Posterior cingulate gyrus (tissue), 11 donors: ENCODE data around the gene CNTNAP2.

Experiments
- DNase-seq, 10 donors: peaks; one replicate each; pipeline versions ENCODE4 v3.0.0 to v3.0.0-alpha.2; 2020 to 2021; ENCODE audit warnings: mixed read lengths in 3 of 10
- intact Hi-C: fragments of 100-400 bp; cut with DNase I; formaldehyde crosslinking; loops from one replicate; pipeline ENCODE4 v1.15.1; 2023

The CNTNAP2 gene

DNA sequence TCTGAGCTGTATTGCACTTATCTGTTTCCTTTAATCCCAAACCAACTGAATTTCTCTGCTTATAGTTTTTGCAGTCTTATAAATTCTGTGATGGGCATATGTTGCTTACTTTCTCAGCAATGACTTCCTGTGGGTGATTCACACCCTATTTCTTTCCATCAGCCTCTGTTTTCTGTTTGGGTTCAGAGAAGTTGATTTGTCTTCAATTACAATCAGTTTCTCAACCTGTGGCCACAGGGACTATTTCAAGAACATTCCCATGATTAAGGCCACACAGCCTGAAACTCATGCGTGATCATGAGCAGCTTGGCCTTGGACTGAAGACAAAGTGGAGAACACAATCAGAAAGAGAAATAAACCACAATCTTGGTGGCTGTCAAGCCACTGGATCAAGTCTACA, 1299.4 kb downstream of the CNTNAP2 start:
- intact Hi-C loops: no loop called here
- DNase-seq: no peak

DNA sequence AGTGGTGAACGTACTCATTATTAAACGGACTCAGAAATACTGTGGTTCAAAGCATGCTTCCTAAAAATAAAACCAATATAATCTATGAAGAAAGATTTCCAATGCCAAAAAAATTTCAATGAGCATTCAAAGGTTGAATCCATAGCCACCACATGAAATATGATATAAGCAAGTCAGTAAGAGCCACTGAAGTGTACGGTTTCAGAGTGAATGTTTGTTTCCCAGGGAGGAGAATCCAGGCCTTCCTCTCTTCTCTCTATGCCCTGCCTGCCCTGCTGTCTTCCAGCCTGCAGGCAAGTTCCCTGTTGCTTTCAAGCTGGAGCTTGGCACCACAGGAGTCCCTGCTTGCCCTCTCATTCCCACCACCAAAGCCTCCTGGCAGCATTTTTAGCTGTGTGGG, 1302.4 kb downstream of the CNTNAP2 start:
- DNase-seq: no peak
- intact Hi-C loops: no loop called here

DNA sequence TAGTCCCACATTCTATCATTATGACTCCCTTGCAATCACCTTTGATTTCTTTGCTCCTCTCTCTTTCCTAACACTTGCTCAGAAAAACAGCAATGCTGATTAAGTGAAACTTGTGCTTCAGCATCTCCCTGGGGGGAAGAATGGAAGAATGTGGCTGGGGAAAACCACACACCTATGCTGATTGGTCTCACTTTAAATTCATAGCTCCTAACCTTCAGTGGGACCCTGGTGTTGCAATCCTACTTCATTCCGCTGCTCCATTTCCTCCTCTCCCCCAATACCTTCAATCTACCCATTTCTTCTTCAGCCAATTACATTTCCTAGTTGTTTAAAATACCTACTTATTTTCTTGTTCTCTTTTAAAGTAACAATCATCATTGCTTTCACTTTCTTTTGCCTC, 1307.3 kb downstream of the CNTNAP2 start:
- DNase-seq: no peak
- intact Hi-C loops: no loop called here

DNA sequence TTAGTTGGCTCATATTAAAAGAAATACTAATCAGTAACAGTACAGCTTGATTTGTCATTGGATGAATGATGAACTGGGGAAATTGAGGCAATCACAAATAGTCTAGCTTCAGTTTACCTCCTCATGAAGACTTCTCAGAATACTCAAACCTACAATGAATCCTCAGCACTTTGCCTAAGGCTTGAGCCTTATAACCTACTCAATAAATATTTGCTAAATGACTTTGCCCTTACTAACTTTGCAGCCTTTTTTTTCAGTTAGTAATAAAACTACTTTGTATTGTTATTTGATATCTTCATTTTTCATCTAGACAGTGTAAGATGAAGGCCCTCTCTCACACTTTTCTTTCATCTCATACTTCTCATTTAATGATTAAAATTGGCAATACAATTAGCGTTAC, 1311.5 kb downstream of the CNTNAP2 start:
- intact Hi-C loops: no loop called here
- DNase-seq: no peak

DNA sequence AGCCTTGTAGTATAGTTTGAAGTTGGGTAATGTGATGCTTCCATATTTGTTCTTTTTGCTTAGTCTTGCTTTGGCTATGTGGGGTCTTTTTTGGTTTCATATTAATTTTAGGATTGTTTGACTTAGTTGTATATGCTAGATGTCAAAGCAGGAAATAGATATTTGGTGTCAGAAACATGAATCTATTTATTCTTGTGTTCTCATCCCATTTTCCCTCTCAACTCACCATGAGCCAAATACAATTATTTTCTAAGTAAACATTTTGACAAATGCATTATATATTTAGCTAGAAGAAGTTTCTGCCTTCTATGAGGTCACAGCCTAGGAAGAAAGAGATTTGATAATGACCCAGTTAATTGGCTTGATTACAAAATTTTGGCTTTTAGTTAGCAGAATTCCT, 1313.4 kb downstream of the CNTNAP2 start:
- DNase-seq: no peak
- intact Hi-C loops: loop anchor here (5.0 kb wide), 1 partner anchor 357 kb away; no protein-coding TSS in a partner anchor

- DNase-seq: peak in 6 of 10 donors; percentile 9 to 83 (median 27)
- intact Hi-C loops: loop anchor here (1.0 to 5.0 kb wide), 2 partner anchors 355 to 652 kb away; no protein-coding TSS in a partner anchor
These were observed 1315.5 kb downstream of the CNTNAP2 start for GRCh38 chr7:147432079-147432478.

- no peak for DNase-seq
- intact Hi-C loops: loop anchor here (1.0 to 5.0 kb wide), 2 partner anchors 355 to 652 kb away; no protein-coding TSS in a partner anchor
These were observed 1316.0 kb downstream of the CNTNAP2 start for GRCh38 chr7:147432576-147432975.

DNA sequence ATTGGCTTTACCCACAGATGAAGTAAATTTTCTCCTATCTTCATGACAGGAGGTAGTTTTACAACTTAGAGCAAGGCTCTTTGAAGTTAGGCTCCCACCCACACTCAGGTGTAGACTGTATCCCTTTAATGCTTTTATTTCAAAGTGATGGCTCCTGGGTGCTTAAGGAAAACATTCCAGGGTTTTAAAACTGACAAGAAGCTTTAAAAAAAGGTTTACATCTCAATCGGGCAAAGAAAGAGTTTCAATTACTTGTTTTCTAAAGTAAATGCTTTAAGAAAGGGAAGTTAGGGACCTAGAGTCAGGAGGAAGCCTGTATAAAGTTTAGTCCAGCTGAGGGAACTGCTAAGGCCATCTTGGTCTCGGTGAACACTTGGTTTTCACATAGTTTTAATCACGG, 1320.1 kb downstream of the CNTNAP2 start:
- no peak for DNase-seq
- intact Hi-C loops: no loop called here

- intact Hi-C loops: no loop called here
- no peak for DNase-seq
These were observed 1321.6 kb downstream of the CNTNAP2 start for GRCh38 chr7:147438216-147438615.

DNA sequence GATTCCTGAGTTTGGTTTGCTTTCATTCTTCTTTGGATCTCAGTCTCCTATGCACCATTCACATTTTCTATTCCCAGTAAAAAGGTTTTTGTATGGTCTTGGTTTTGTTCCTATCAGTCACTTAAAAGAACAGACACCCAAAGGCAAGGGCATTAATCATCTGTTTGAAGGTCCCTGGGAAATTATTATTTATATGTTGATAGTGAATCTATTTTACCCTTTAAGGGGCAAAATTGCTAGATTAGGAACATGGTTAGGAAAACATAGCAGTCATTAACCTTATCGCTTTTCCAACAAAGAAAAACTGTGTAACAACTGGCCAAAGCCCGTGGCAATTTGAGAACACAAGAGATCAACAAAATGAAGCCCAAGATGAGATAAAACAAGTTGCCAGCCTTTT, 1327.3 kb downstream of the CNTNAP2 start:
- intact Hi-C loops: no loop called here
- no peak for DNase-seq

DNA sequence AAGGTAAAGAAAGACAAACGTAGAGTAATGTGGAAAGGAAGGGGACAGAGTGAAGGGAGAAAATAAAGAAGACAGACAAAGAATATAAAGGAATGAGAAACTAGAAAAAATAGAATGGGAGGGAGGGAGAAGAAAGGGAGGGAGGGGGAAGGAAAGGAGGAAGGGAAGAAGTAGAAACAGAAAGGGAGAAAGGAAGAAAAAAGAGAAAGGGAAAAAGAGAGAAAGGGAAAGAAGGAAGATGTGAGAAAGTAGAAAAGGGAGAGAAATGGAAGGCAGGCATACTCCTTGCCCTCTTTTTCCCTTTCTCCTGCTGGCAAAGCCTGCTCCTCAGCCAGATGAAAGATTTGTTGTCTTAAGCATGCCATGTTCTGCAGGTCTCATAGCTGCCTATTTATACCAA, 1336.2 kb downstream of the CNTNAP2 start:
- no peak for DNase-seq
- intact Hi-C loops: no loop called here

DNA sequence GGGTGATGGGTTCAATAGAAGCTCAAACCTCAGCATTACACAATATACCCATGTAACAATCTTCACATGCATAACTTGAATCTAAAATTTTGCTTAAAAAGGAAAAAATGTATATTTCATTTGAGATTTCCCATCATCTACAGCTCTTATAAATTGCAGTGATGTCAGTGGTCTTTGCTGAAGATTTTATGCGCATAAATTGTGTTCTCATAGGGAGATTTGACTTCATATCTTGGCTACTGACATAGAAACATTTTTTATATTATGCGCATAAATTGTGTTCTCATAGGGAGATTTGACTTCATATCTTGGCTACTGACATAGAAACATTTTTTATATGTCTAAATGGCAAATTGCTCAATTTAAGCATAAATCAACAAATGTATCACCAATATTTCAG, 1348.6 kb downstream of the CNTNAP2 start:
- intact Hi-C loops: no loop called here

DNA sequence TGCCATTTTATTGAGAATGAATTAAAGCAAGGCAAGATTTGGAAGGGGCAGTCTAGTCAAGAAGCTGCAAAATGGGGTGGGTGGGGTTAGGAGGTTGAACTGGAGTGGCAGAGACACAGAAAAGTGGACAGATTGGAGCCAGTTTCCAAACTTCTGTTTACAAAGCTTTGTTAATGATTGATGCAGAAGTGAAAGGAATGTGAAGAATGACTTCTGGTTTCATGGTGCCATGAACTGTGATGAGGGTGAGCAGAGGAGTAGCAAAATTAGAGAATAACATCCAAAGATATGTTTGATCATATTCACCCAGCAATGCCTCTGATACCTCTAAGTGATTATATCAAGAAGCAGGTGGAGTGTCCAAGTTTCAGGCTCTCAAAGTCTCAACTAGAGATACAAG, 1356.0 kb downstream of the CNTNAP2 start:
- intact Hi-C loops: no loop called here
- DNase-seq: no peak

More for the DNA sequence above, 1348.6 kb downstream of the CNTNAP2 start:
- no peak for DNase-seq

- no peak for DNase-seq
- intact Hi-C loops: no loop called here
These were observed 1358.3 kb downstream of the CNTNAP2 start for GRCh38 chr7:147474862-147475261.

DNA sequence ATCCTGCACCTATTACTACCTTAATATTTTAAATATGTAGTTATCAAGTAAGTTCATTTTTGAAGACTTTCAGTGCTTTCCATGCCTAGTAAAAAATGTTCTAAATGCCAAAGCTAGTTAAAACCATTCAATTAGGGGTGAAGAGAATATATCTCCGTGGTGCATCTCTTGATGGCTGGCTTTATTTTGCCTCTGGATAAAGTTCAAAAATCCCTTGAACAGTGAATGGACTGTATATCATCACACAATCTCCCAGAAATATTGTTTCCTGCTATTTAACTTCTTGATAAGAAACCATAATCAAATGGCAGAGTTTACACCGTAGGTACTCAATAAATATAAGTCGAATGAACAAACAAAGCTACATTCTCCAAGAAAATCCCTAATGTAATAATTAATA, 1360.9 kb downstream of the CNTNAP2 start:
- intact Hi-C loops: no loop called here
- no peak for DNase-seq

- DNase-seq: no peak
- intact Hi-C loops: no loop called here
These were observed 1362.2 kb downstream of the CNTNAP2 start for GRCh38 chr7:147478796-147479195.

DNA sequence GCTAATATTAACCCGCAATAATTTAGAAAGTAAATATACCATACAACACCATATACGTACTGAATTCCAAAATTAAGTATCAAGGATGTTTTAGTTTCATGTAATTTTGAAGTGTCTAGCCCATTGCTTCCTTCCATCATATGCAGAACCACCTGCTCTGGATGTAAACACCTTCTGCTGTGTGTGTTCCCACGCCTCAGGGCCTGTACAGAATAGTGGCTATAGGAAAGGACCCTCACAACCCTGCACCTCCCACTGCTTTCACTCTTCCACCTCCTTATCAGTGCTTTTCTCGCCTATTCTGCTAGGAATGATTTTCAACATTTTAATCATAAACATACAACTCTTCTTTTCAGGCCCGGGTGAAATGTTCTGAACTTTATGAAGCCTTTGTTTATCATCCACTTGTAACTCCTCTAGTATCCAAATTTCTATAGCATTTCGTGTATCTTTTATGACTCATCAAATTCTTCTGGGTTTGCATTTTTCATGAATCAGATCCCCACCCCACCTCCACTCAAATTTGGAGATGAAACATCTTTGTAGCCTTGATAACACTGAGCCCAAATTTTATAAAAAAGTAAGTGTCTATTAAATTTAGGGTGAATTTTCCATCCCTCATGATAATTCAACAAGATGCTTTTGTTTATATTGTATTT, 1367.2 kb downstream of the CNTNAP2 start:
- intact Hi-C loops: no loop called here
- peak in 1 of 10 donors; percentile 27 for DNase-seq

DNA sequence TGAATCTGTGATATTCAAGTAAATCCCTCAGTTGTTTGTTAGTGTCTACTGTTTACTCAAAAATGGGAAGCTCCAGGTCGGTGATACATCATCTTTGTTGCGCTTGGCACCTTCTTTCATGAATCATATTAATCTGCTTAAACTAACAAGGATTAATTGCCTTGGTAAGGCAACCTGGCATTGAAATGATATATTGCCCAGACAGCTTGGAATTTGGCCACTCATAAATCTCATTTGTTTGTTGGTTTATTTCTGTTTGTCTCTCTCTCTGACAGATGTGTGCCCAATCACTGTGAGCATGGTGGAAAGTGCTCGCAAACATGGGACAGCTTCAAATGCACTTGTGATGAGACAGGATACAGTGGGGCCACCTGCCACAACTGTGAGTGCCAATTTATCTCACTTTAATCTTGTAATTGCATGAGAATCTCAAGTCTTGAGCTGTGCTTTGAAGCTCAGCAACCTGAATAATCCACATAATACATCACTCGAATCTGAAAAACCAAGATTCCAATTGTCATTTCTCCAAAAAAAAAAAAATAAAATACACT, 1369.1 kb downstream of the CNTNAP2 start:
- peak in 1 of 10 donors; percentile 20 for DNase-seq
- intact Hi-C loops: no loop called here

DNA sequence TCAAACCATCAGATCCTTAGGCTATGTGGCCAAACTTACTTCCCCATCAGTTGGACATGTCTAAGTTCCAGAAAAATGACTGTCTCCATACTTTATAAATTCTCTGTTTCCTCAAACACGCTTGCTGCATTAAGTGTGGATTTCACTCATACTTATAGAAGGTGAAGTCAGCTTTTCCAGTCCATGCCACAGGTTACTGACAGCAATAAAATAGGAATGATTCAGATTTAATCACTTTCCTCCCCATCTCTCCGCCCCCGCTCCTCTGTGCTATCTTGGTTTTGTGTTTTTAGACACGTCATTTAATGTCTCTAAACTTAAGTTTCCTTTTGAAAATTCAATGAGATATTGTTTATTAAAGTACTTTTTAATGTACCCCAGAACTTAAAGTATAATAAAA, 1376.0 kb downstream of the CNTNAP2 start:
- intact Hi-C loops: no loop called here
- no peak for DNase-seq

GRCh38 chr7:147496209-147496608, 1379.6 kb downstream of the CNTNAP2 start:
- intact Hi-C loops: no loop called here
- DNase-seq: no peak

DNA sequence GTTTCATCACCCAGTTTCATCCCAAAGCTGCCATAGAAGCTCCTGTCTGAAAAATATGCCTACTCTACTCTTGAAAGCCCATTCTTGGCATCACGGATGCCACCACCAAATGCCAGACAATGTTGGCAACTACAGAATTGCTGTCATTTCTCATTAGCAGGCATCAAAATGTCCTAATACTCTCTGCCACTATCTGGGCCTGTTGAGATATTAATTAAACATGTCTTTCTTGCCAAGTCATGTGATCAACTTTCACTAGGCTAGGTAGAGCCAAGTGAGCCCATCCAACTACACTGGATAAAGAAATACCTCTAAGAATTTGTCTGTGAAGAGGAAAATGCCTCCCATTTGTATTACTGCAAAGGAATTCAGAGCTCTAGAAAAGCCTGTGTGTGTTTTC, 1380.6 kb downstream of the CNTNAP2 start:
- DNase-seq: no peak
- intact Hi-C loops: no loop called here

- intact Hi-C loops: no loop called here
These were observed 1381.5 kb downstream of the CNTNAP2 start for GRCh38 chr7:147498081-147498480.

More at GRCh38 chr7:147498081-147498480, 1381.5 kb downstream of the CNTNAP2 start:
- DNase-seq: no peak
